CD4-positive, alpha-beta T cell treated with Interleukin-10 for 1 hour (primary cell): ENCODE measurements around the gene PIRT.
"Not testable (repeated sequence)": the region's sequence is repeated elsewhere in the genome, so short reads cannot be mapped to it uniquely, and the experiment has no call there.

Source experiments
- DNase-seq: peaks from one replicate; pipeline ENCODE4 v3.0.0-alpha.2; 2020

PIRT gene

DNA sequence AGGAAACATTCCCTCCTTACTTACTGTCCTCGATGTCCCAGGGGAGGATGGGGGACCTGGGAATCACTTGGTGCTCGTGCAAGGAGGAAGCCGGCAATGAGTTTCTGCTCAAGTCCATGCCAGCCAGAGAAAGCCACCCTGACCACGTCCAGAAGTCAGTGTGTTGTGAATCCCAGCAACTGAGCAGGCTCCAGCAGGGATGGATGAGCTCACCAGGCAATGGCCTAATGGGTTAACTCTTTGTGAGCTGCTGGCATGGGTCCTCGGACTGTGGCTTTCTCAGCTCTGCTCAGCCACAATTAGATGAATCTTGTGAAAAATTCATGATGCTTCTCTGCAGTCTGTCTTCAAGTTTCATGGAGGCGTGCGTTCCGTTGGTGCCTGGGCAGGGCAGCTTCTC is at the start of gene PIRT:
PIRT (minus strand) TSS at position 167 of the 400 bp plus-strand sequence. CDS start 12,442 bp downstream, outside the sequence.
- no peak for DNase-seq

- DNase-seq: no peak
Observed at GRCh38 chr17:10881959-10882358, 44.1 kb upstream of the PIRT start.

- DNase-seq: no peak
Observed at GRCh38 chr17:10879190-10879836, 41.4 kb upstream of the PIRT start.

DNA sequence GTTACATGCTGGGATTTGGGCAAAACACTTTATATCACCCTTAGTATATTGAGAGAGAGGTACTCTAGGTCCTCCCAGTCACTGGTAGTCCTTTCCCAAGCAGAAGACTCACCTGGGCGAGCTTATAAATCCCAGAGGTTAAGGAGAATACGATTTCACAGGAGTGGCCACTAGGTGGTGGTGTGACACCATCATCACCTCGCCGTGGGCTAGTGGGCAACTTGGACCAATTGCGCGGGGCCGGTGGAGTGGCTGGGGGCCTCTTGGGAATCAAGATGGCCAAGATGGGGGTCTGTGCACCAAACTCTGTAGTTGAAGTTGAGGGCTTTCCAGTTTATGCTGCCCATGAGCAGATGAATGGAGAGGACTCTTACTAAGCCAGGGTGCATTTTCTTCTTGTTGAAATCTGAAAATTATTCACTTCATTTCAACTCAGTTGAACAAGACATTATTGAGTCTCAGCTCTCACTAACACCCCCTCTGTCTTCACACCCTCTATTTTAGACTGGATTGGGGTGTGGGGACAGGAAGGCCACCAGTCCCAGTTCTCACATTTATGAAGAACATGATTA is 38.2 kb upstream of the PIRT start:
- DNase-seq: peak; percentile 2

DNA sequence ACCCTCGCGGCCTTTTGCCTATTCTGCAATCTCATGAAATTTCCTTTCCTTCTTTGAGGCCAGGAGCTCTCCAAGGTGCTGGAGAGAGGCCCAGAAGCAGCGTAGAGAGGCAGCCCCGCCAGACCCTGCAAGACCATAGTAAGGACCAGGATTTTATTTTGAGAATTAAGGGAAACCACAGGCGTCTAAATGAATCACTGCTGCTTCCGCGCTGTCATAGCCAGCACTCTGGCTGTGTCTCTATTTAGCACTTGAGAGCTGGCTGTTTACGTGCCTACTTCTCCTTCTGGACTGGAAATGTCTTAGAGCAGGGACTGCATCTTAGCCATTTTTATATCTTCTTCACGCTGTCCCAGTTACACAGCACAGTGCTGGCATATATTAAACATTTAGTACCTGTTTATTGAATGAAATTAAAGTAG is 37.6 kb upstream of the PIRT start:
- no peak for DNase-seq

GRCh38 chr17:10871914-10872313 is 34.0 kb upstream of the PIRT start:
- no peak for DNase-seq

- no peak for DNase-seq
Observed at GRCh38 chr17:10870336-10871050, 32.6 kb upstream of the PIRT start.

DNA sequence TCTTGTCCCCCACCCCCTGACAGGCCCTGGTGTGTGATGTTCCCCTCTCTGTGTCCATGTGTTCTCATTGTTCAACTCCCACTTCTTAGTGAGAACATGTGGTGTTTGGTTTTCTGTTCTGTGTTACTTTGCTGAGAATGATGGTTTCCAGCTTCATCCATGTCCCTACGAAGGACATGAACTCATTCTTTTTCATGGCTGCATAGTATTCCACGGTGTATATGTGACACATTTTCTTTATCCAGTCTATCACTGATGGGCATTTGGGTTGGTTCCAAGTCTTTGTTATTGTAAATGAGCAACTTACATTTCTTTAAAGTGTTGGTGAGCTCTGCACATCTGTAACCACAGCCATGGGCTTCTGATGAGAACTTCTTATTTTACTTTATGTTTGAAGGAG is 30.9 kb upstream of the PIRT start:
- not testable (repeated sequence) for DNase-seq

DNA sequence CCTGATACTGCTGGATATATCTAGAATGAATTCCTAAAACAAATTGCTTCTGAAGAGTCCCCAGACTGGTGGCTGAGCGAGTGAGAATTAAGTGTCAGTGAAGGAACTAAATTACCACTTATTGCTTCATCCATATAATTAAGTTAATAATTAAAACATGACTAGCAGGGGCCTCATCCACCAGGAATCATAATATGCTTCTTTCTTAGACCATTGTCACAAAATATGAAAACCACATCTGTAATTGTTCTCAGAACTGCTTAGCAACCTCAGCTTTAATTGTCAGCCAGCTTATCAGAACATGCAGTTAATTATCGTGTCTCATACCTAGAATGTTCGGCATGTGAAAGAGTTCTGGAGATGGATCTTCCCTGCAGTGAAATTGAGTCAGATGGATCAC is 21.2 kb upstream of the PIRT start:
- DNase-seq: no peak

- no peak for DNase-seq
Observed at GRCh38 chr17:10857976-10858375, 20.1 kb upstream of the PIRT start.

DNA sequence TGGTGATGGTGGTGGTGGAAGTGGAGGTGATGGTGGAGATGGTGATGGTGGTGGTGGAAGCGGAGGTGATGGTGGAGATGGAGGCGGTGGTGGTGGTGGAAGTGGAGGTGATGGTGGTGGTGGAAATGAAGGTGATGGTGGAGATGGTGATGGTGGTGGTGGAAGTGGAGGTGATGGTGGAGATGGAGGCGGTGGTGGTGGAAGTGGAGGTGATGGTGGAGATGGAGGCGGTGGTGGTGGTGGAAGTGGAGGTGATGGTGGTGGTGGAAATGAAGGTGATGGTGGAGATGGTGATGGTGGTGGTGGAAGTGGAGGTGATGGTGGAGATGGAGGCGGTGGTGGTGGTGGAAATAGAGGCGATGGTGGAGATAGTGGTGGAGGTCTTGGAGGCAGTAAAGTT is 8.7 kb upstream of the PIRT start:
- not testable (repeated sequence) for DNase-seq

GRCh38 chr17:10845388-10845751 is 7.5 kb upstream of the PIRT start:
- DNase-seq: no peak

GRCh38 chr17:10844621-10845387 is 6.9 kb upstream of the PIRT start:
- peak; percentile 72 for DNase-seq

DNA sequence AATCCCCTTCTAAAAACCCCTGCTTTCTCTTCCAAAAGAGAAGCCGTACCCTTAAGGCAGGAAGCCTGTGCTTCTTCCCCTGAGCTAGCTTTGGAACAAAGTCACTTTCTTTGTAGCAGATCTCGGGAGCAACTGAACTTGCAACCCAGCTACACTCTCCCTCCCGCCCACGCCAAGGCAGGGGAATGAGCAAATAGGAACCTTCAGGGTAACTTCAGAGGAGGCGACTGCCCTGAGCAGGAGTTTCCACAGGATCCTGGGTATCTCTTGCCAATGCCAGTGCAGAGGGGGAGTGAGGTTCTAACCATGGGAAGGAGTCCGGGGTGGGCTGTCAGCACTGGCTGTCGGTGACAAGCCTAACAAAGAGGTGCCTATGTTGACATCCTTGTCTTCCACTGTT is 5.9 kb upstream of the PIRT start:
- DNase-seq: no peak

DNA sequence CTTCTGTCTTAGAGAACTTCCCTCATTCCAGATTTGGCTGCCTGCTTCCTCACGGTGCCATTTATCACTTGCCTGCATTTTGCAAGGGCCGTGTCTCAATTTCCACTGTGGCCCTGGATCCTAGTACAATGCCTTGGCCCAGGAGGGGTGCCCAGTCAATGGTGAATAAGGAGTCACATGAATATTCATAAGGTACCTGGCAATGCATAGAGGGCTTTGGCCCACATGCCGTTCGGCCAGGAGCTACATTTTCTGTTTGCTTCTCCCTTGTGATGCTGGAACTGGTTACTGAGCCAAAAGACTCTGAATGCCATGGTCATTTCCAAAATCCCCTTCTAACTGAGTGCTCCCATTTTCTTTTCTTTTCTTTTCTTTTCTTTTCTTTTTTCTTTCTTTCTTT is 4.8 kb upstream of the PIRT start:
- no peak for DNase-seq

DNA sequence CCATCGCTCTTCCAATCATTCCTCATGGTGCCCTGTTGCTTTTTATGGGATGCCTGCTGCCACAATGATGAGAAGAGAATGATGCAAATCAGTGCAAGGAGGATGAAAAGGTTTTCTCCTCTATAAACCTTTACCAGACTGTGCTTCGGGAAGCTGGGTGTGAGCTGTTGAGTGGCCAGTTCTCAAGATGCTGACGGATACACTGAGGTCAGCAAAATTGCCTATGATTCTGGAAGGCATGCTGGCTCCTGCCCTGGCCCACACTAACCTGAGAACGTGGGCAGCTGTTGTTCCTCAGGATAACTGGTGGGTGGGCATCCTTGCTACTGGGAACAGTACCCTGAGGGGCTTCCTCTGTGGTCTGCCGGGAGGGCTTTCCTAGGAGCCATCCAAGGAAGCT is 795 bp upstream of the PIRT start:
- no peak for DNase-seq

DNA sequence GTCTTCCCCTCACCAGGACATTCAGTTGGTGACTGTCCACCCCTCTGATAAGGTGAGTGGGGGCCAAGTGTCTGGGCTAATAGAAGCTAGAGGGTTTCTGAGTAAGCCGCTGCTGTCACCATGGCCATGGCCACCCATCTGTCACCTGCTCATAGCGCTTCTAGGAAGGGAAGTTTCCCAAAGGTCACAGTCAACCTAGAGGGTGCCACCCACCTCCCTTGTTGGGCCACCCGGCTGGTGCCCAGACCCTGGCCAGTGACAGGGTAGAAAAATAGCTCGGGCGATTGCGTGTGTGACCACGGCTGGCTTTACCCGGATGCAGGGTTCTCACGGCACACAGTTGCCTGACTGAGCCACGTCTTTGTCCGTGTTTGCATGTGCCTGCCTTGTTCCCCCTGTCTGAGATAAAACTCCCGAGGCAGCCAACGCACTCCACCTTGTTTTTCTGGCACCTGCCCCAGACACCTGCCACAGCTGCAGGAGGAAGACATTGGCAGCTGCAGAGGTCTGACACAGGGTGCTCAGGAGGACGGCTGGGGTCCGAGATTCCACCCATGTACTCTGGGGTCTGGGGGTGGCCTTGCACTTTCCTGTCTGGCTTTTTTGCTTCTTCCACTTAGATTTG is 809 bp downstream of the PIRT start:
- no peak for DNase-seq

GRCh38 chr17:10836145-10836544 is 1.7 kb downstream of the PIRT start:
- no peak for DNase-seq

- no peak for DNase-seq
Observed at GRCh38 chr17:10831696-10832095, 6.2 kb downstream of the PIRT start.

DNA sequence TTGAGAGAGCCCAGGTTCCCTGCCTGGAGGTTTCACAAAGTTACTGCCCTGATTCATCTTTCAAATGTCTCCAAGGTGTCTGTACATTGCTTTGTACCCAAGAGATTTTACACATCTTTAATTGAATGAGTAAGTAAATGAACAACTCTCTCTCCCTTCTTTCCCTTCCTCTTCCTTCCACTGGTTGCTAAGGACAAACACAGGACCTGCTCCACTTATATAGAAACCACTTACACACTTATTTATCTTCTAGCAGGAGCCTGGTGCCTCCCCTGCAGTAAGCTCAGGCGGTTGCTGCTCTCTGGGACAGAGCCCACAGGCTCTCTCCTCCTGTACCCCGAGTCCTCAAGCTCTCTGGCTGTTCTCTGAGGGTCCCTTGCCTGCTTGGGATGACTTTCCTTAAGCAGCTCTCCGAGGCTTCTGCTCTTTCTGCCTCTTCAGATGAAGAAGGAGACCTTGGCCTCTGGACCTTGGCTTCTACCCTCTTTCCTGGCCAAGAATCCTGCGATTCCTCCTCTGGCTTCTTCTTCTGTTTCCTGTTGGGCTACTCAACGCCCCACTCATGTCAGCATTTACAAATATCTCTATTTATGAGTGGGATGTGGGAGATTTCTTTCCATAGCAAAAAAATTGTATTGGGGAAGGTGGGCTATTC is 9.9 kb downstream of the PIRT start:
- DNase-seq: no peak

DNA sequence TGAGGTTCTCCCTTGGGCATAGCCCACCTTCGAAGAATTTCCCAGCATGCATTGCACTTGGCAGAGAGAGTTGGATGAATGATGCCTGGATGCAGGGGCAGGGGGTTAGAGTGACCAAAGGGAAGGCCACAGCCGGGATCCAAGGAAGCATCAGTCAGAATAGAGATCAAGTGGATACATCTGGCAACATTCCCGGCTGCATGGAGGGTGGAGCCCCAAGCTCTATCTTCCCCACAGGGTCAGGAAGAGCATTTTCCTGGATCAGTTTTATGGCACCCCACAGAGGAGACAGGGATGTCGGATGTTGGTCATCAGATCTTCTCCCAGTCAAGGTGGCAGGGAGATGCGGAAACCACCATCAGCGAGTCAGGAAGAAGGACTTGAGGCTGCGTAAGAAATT is 13.0 kb downstream of the PIRT start:
- DNase-seq: no peak

GRCh38 chr17:10821770-10822169 is 16.1 kb downstream of the PIRT start:
- DNase-seq: no peak

DNA sequence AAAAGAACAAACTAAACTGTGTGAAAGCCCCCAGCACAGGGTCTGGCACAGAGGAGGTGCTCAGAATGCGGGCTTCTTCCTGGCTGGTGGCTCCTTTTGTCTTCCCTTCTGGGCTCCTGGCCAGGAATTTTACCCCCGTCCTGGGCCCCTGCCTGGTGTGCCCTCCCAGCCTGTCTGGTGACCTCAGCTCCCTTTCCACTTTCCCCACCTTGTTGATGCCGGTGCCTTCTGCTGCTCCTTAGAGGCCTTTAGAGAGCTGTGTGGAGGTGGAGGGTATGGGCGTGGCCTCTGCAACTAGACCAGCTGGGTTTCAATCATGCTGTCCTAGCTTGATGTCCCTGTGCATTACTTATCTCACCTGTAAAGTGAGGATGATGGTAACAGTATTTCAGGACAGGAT is 16.8 kb downstream of the PIRT start:
- no peak for DNase-seq
